Endothelial cell of umbilical vein (primary cell): ENCODE results near the gene CAP2. TPM values are rescaled to one million over a fixed set of nuclear protein-coding genes. Genes with fewer than 3 reads are reported as not detected.

Experiments
- BruUV-seq: library from RNA; stranded (reverse); fragments of 400-500 nt; replicated peaks from 2 replicates; lab custom pipeline; 2021; lab: Mats Ljungman, UMichigan
- CTCF ChIA-PET: fragments of 300-600, 350-600 bp; sonication (Branson Sonifier 250); formaldehyde crosslinking; loops from one replicate; lab custom pipeline; 2021; ENCODE audit warnings: antibody characterized with exemption, inconsistent platforms; lab: Charles Lee
- POLR2A ChIA-PET: fragments of 300-600, 350-600 bp; sonication (Branson Sonifier 250); formaldehyde crosslinking; loops from one replicate; lab custom pipeline; 2021; ENCODE audit warnings: antibody characterized with exemption, inconsistent platforms; lab: Charles Lee
- DNase-seq: peaks from one replicate; pipeline ENCODE4 v3.0.0-alpha.2; 2011; ENCODE audit warnings: low read depth, low spot score
- FAIRE-seq: peaks from 2 replicates; lab custom pipeline; 2011; peaks lifted over from hg19 to GRCh38; lab: Jason Lieb, UNC
- H2AFZ ChIP-seq: 2 replicates; pipeline ENCODE4 v1.6.0; 2012; ENCODE audit warnings: low read depth, low read length, control low read depth, inconsistent platforms
- H3K27ac ChIP-seq: 2 replicates; pipeline ENCODE4 v1.5.1; 2011; ENCODE audit warnings: low read depth, mild to moderate bottlenecking, control low read depth, low read length, moderate library complexity; ENCODE audit not compliant: insufficient read depth
- H3K27me3 ChIP-seq, 2 experiments: 2 replicates each; pipeline versions ENCODE4 v1.6.0 to v1.6.1; 2011; ENCODE audit warnings: low read length in 2 of 2, mixed read lengths in 1 of 2; ENCODE audit not compliant: control insufficient read depth in 2 of 2, insufficient read depth in 2 of 2
- H3K36me3 ChIP-seq, 2 experiments: 2 replicates in 1 of 2; 3 replicates in 1 of 2; pipeline ENCODE4 v1.5.1; 2011; ENCODE audit warnings: low read length in 2 of 2, mild to moderate bottlenecking in 1 of 2, moderate library complexity in 1 of 2; ENCODE audit not compliant: control insufficient read depth in 2 of 2, insufficient read depth in 2 of 2; ENCODE audit errors: extremely low read depth in 1 of 2
- H3K4me1 ChIP-seq: 3 replicates; pipeline ENCODE4 v1.5.1; 2011; ENCODE audit warnings: mild to moderate bottlenecking, low read length; ENCODE audit not compliant: control insufficient read depth, insufficient read depth; ENCODE audit errors: extremely low read depth
- H3K4me2 ChIP-seq: 2 replicates; pipeline ENCODE4 v1.6.1; 2011; ENCODE audit warnings: low read length, control low read depth, mixed read lengths; ENCODE audit not compliant: insufficient read depth
- H3K4me3 ChIP-seq, 3 experiments: fragments of 200-600 bp in 1 of 3; sonication (generic), shearing (Covaris generic) in 1 of 3; replicated peaks in 1 of 3; 2 replicates each; pipeline ENCODE4 v1.5.1; 2011 to 2016; ENCODE audit warnings: control low read depth in 3 of 3, low read length in 3 of 3, mild to moderate bottlenecking in 2 of 3, inconsistent platforms in 1 of 3, low read depth in 1 of 3, moderate library complexity in 1 of 3; ENCODE audit not compliant: insufficient read depth in 1 of 3
- H3K79me2 ChIP-seq: 2 replicates; pipeline ENCODE4 v1.6.0; 2012; ENCODE audit warnings: low read length, inconsistent platforms; ENCODE audit not compliant: control insufficient read depth, insufficient read depth
- H3K9ac ChIP-seq: replicated peaks from 2 replicates; pipeline ENCODE3; 2011; ENCODE audit warnings: low read length, control low read depth; ENCODE audit not compliant: insufficient read depth; ENCODE audit errors: extremely low read depth
- H3K9me1 ChIP-seq: replicated peaks from 3 replicates; pipeline ENCODE4 v1.6.0; 2011; ENCODE audit warnings: mild to moderate bottlenecking, low read length; ENCODE audit not compliant: control insufficient read depth, insufficient read depth; ENCODE audit errors: extremely low read depth
- H3K9me3 ChIP-seq: replicated peaks from 2 replicates; pipeline ENCODE4 v1.5.1; 2012; ENCODE audit warnings: low read length, inconsistent platforms; ENCODE audit not compliant: control insufficient read depth, insufficient read depth
- H4K20me1 ChIP-seq: replicated peaks from 2 replicates; pipeline ENCODE3; 2011; ENCODE audit warnings: mild to moderate bottlenecking, low read length; ENCODE audit not compliant: control insufficient read depth, insufficient read depth; ENCODE audit errors: extremely low read depth
- EZH2 ChIP-seq: IDR thresholded peaks from 2 replicates; pipeline ENCODE4 v1.6.1; 2012; ENCODE audit warnings: borderline replicate concordance, low read depth, mild to moderate bottlenecking, moderate library complexity, low read length, inconsistent platforms; ENCODE audit not compliant: severe bottlenecking
- FOS ChIP-seq: IDR thresholded peaks from 2 replicates; pipeline ENCODE4 v1.6.1; 2011; ENCODE audit warnings: mild to moderate bottlenecking, low read length, moderate library complexity, borderline replicate concordance; ENCODE audit not compliant: insufficient read depth
- GATA2 ChIP-seq: IDR thresholded peaks from 2 replicates; pipeline ENCODE4 v1.7.0; 2011; ENCODE audit warnings: low read depth, mild to moderate bottlenecking, moderate library complexity, mixed read lengths, low read length; ENCODE audit not compliant: insufficient read length, insufficient read depth
- JUN ChIP-seq: IDR thresholded peaks from 2 replicates; pipeline ENCODE4 v1.6.1; 2011; ENCODE audit warnings: borderline replicate concordance, low read depth; ENCODE audit not compliant: insufficient read length, insufficient read depth
- MYC ChIP-seq: IDR thresholded peaks from one replicate; pipeline ENCODE4 v1.6.1; 2011; ENCODE audit warnings: mild to moderate bottlenecking, low read depth, low read length
- POLR2A ChIP-seq: IDR thresholded peaks from 2 replicates; pipeline ENCODE4 v1.6.1; 2012; ENCODE audit warnings: low read depth, mild to moderate bottlenecking, control low read depth, low read length
- POLR2AphosphoS5 ChIP-seq: IDR thresholded peaks from 2 replicates; pipeline ENCODE4 v1.6.1; 2012; ENCODE audit warnings: low read depth, mild to moderate bottlenecking, control low read depth, low read length, moderate library complexity; ENCODE audit not compliant: insufficient read depth
- dilution Hi-C: fragments of 300-500 bp; cut with MboI; formaldehyde crosslinking; loops from one replicate; pipeline ENCODE4 v1.15.0; 2019; ENCODE audit warnings: low sequenced_read_pairs; ENCODE audit not compliant: extremely low pct_ligation_motif_present
- intact Hi-C: fragments of 100-400 bp; cut with micrococcal nuclease; formaldehyde crosslinking; loops from one replicate; pipeline ENCODE4 v1.10.0; 2022
- polyA plus RNA-seq, 4 experiments: library from polyadenylated mRNA; depleted of rRNA in 3 of 4; stranded (reverse) in 3 of 4; unstranded in 1 of 4; fragments of >200 nt; gene quantifications; 2 replicates each; pipeline versions ENCODE4 v1.2.1 to v1.2.3, GENCODE V29; 2011 to 2012; ENCODE audit warnings: missing spikeins in 1 of 4
- total RNA-seq: library from RNA; stranded (reverse); gene quantifications from 2 replicates; pipeline ENCODE4 v1.2.3, GENCODE V29; 2021
- TF ChIP-seq, protein P1 (sequence below): IDR thresholded peaks from 2 replicates; pipeline ENCODE4 v1.6.1; 2011; ENCODE audit not compliant: insufficient read depth, insufficient read length
- TF ChIP-seq, protein P2 (sequence below), 2 donors: IDR thresholded peaks; 1 replicate in 1 of 2; 2 replicates in 1 of 2; pipeline ENCODE4 v1.5.1; 2011; ENCODE audit warnings: low read length in 2 of 2, mild to moderate bottlenecking in 2 of 2, moderate library complexity in 2 of 2, control low read depth in 1 of 2, inconsistent platforms in 1 of 2, low read depth in 1 of 2; ENCODE audit not compliant: insufficient read depth in 1 of 2; ENCODE audit errors: extremely low read depth in 1 of 2

Gene CAP2
- total and polyA plus RNA-seq, 2 donors (not counting 3 experiments of a cell fraction or from before 2014, with no cell fraction given): 12.2 to 21.3 TPM

DNA sequence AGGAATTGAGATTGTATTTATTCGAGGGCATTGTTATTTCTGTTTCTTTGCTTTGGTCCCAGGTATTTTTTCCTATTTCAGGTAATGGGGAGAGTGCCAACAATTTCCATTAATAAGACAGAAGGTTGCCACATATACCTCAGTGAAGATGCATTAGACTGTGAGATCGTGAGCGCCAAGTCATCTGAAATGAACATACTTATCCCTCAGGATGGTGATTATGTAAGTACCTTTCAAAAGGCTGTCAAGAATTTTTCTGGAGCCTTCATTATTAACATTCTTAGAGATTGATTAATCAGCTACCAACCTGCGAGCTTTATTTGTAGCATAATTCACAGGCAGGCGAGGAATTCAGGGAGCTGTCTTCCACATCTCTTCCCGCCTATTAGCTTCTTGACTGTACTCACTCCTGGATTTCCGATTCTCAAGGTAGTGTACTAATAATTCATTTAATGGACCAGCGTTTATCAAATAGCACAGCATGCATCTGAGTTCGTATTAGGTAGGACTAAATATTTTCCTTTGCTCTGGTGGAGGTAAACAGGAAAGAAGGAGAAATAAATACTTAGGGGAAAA is 158.1 kb downstream of the CAP2 start:
- DNase-seq (no peak), FAIRE-seq (no peak)
- Histone ChIP-seq H3K9ac (no peak overlapping the region), H3K9me1 (no peaks in the 10 kb centered on the region), H3K4me2 (no peak overlapping the region), H3K36me3 (no peaks in the 10 kb centered on the region), H4K20me1 (no peaks in the 10 kb centered on the region), H3K4me3 (no peak overlapping the region), H2AFZ (no peak overlapping the region), H3K4me1 (no peaks in the 10 kb centered on the region), H3K79me2 (no peaks in the 10 kb centered on the region), H3K27ac (no peak overlapping the region), H3K27me3 (no peaks in the 10 kb centered on the region), H3K9me3 (no peaks in the 10 kb centered on the region)
- ChIA-PET POLR2A (no interaction called here), CTCF (interaction anchor here (1.0 kb wide), 1 partner anchor 82 kb away, joined by 3 read pairs; no protein-coding TSS in a partner anchor)
- no TSS peak for BruUV-seq
- intact Hi-C loops (no loop called here), dilution Hi-C loops (no loop called here)
- TF ChIP-seq, protein P1, sequence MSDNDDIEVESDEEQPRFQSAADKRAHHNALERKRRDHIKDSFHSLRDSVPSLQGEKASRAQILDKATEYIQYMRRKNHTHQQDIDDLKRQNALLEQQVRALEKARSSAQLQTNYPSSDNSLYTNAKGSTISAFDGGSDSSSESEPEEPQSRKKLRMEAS: no peak
- no peak for TF ChIP-seq JUN
- TF ChIP-seq POLR2AphosphoS5: no peak
- no peak for TF ChIP-seq MYC
- no peak for TF ChIP-seq EZH2
- TF ChIP-seq POLR2A: no peak
- TF ChIP-seq, protein P2, sequence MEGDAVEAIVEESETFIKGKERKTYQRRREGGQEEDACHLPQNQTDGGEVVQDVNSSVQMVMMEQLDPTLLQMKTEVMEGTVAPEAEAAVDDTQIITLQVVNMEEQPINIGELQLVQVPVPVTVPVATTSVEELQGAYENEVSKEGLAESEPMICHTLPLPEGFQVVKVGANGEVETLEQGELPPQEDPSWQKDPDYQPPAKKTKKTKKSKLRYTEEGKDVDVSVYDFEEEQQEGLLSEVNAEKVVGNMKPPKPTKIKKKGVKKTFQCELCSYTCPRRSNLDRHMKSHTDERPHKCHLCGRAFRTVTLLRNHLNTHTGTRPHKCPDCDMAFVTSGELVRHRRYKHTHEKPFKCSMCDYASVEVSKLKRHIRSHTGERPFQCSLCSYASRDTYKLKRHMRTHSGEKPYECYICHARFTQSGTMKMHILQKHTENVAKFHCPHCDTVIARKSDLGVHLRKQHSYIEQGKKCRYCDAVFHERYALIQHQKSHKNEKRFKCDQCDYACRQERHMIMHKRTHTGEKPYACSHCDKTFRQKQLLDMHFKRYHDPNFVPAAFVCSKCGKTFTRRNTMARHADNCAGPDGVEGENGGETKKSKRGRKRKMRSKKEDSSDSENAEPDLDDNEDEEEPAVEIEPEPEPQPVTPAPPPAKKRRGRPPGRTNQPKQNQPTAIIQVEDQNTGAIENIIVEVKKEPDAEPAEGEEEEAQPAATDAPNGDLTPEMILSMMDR (IDR thresholded peaks at IDR 0.05; ENCODE audit: extremely low read depth in 1 of 2, insufficient read depth in 1 of 2, low read depth in 1 of 2, low read length in 2 of 2): no peak
- no peak for TF ChIP-seq FOS
- TF ChIP-seq GATA2: no peak
